H1 (cell line): ENCODE results near the gene NFKBIE. TPM values are rescaled to one million over a fixed set of nuclear protein-coding genes. Genes with fewer than 3 reads are reported as not detected.
A peak's percentile ranks its signal among the peaks of the same experiment; 100 is the strongest.

ENCODE experiments used
- CTCF ChIA-PET: fragments of 300-600 bp; sonication (Branson Sonifier 250); formaldehyde crosslinking; loops from one replicate; lab custom pipeline; 2021; ENCODE audit not compliant: partially characterized antibody; lab: Charles Lee
- POLR2A ChIA-PET: fragments of 300-600 bp; sonication (Branson Sonifier 250); formaldehyde crosslinking; loops from one replicate; lab custom pipeline; 2021; ENCODE audit warnings: inconsistent platforms; ENCODE audit not compliant: partially characterized antibody; lab: Charles Lee
- DNase-seq, 2 experiments: peaks; one replicate each; pipeline versions ENCODE4 v3.0.0 to v3.0.0-alpha.2; 2010 to 2022; ENCODE audit warnings: low spot score in 2 of 2, low read depth in 1 of 2, mixed read lengths in 1 of 2
- FAIRE-seq: peaks from 2 replicates; lab custom pipeline; 2011; peaks lifted over from hg19 to GRCh38; lab: Jason Lieb, UNC
- H2AFZ ChIP-seq: 2 replicates; pipeline ENCODE4 v1.8.1; 2012; ENCODE audit warnings: low read length, inconsistent platforms
- H2AK5ac ChIP-seq: 2 replicates; pipeline ENCODE4 v1.6.1; 2013; ENCODE audit warnings: low read depth, low read length
- H2BK120ac ChIP-seq: replicated peaks from 2 replicates; pipeline ENCODE3; 2013; ENCODE audit warnings: low read depth, low read length, inconsistent platforms
- H2BK12ac ChIP-seq: 2 replicates; pipeline ENCODE4 v1.6.1; 2013; ENCODE audit warnings: low read depth, low read length
- H2BK15ac ChIP-seq: 2 replicates; pipeline ENCODE4 v1.6.1; 2013; ENCODE audit warnings: low read length
- H2BK20ac ChIP-seq: 2 replicates; pipeline ENCODE4 v1.6.1; 2013; ENCODE audit warnings: low read length
- H2BK5ac ChIP-seq: 2 replicates; pipeline ENCODE4 v1.6.1; 2013; ENCODE audit warnings: low read depth, low read length
- H3K14ac ChIP-seq: 2 replicates; pipeline ENCODE4 v1.6.1; 2013; ENCODE audit warnings: inconsistent platforms; ENCODE audit not compliant: insufficient read length
- H3K18ac ChIP-seq: 2 replicates; pipeline ENCODE4 v1.6.1; 2013; ENCODE audit warnings: low read length; ENCODE audit errors: extremely low read depth
- H3K23ac ChIP-seq: 2 replicates; pipeline ENCODE4 v1.6.1; 2013; ENCODE audit warnings: inconsistent platforms; ENCODE audit not compliant: insufficient read length
- H3K23me2 ChIP-seq: 2 replicates; pipeline ENCODE4 v1.6.1; 2013; ENCODE audit warnings: low read depth, low read length
- H3K27ac ChIP-seq: 2 replicates; pipeline ENCODE4 v1.6.1; 2011; ENCODE audit warnings: low read depth, low read length, inconsistent platforms
- H3K27me3 ChIP-seq, 4 experiments: replicated peaks in 1 of 4; 1 replicate in 1 of 4; 2 replicates in 3 of 4; pipeline versions ENCODE4 v1.6.1 to v1.8.1; 2011 to 2013; ENCODE audit warnings: low read length in 3 of 4, mild to moderate bottlenecking in 3 of 4, inconsistent platforms in 2 of 4, mixed read lengths in 2 of 4, moderate library complexity in 1 of 4; ENCODE audit not compliant: control insufficient read depth in 3 of 4, insufficient read depth in 3 of 4; ENCODE audit errors: extremely low read depth in 1 of 4
- H3K36me3 ChIP-seq, 4 experiments: 2 replicates each; pipeline versions ENCODE4 v1.6.1 to v1.8.1; 2011 to 2013; ENCODE audit warnings: mild to moderate bottlenecking in 4 of 4, low read length in 3 of 4, moderate library complexity in 2 of 4, control low read depth in 1 of 4, inconsistent platforms in 1 of 4; ENCODE audit not compliant: insufficient read depth in 4 of 4, control insufficient read depth in 2 of 4
- H3K4ac ChIP-seq: replicated peaks from 2 replicates; pipeline ENCODE3; 2013; ENCODE audit warnings: low read length, low read depth, mixed read lengths, inconsistent platforms; ENCODE audit not compliant: insufficient read length
- H3K4me1 ChIP-seq, 4 experiments: replicated peaks in 1 of 4; 1 replicate in 1 of 4; 2 replicates in 3 of 4; pipeline versions ENCODE4 v1.6.1 to v1.8.1; 2011 to 2013; ENCODE audit warnings: low read length in 3 of 4, inconsistent platforms in 2 of 4, mixed read lengths in 1 of 4; ENCODE audit not compliant: insufficient read depth in 4 of 4, control insufficient read depth in 3 of 4
- H3K4me2 ChIP-seq, 2 experiments: 2 replicates each; pipeline versions ENCODE4 v1.6.1 to v1.8.1; 2011 to 2013; ENCODE audit warnings: low read depth in 2 of 2, low read length in 2 of 2, control low read depth in 1 of 2, inconsistent platforms in 1 of 2, mild to moderate bottlenecking in 1 of 2; ENCODE audit not compliant: insufficient read depth in 1 of 2
- H3K4me3 ChIP-seq, 4 experiments: fragments of 200-600, 300-600 bp in 1 of 4; sonication (generic), shearing (Covaris generic), sonication (Bioruptor Twin) in 1 of 4; 2 replicates each; pipeline versions ENCODE4 v1.5.1 to v1.8.1; 2011 to 2016; ENCODE audit warnings: low read length in 4 of 4, low read depth in 3 of 4, control low read depth in 2 of 4, inconsistent platforms in 2 of 4, mild to moderate bottlenecking in 2 of 4, mixed read lengths in 1 of 4, moderate library complexity in 1 of 4; ENCODE audit not compliant: insufficient read depth in 2 of 4; ENCODE audit errors: extremely low read depth in 1 of 4
- H3K56ac ChIP-seq: replicated peaks from 2 replicates; pipeline ENCODE3; 2013; ENCODE audit warnings: low read depth, mild to moderate bottlenecking, mixed read lengths, low read length, inconsistent platforms; ENCODE audit not compliant: insufficient read length
- H3K79me1 ChIP-seq: 2 replicates; pipeline ENCODE4 v1.6.1; 2013; ENCODE audit warnings: low read depth, low read length, control low read depth
- H3K79me2 ChIP-seq, 2 experiments: 2 replicates each; pipeline versions ENCODE4 v1.6.1 to v1.8.1; 2012 to 2013; ENCODE audit warnings: low read length in 2 of 2, mild to moderate bottlenecking in 2 of 2, inconsistent platforms in 1 of 2; ENCODE audit not compliant: insufficient read depth in 2 of 2, control insufficient read depth in 1 of 2
- H3K9ac ChIP-seq, 4 experiments: replicated peaks in 1 of 4; 1 replicate in 1 of 4; 2 replicates in 3 of 4; pipeline versions ENCODE4 v1.6.1 to v1.8.1; 2011 to 2013; ENCODE audit warnings: low read depth in 3 of 4, low read length in 3 of 4, control low read depth in 2 of 4, mild to moderate bottlenecking in 2 of 4, moderate library complexity in 2 of 4, inconsistent platforms in 1 of 4; ENCODE audit errors: extremely low read depth in 1 of 4
- H3K9me3 ChIP-seq, 2 experiments: 2 replicates each; pipeline versions ENCODE4 v1.6.1 to v1.8.1; 2012 to 2013; ENCODE audit warnings: mild to moderate bottlenecking in 2 of 2, moderate library complexity in 2 of 2, control low read depth in 1 of 2, inconsistent platforms in 1 of 2, low read depth in 1 of 2, low read length in 1 of 2, mixed read lengths in 1 of 2; ENCODE audit not compliant: insufficient read depth in 2 of 2
- H4K20me1 ChIP-seq, 2 experiments: replicated peaks in 1 of 2; 2 replicates each; pipeline versions ENCODE3 to v1.8.1; 2011 to 2013; ENCODE audit warnings: inconsistent platforms in 2 of 2, low read length in 2 of 2, mild to moderate bottlenecking in 1 of 2; ENCODE audit not compliant: insufficient read depth in 2 of 2, control insufficient read depth in 1 of 2
- H4K5ac ChIP-seq: 2 replicates; pipeline ENCODE4 v1.6.1; 2013; ENCODE audit warnings: low read length, low read depth, mixed read lengths, inconsistent platforms; ENCODE audit not compliant: insufficient read length
- H4K8ac ChIP-seq: 2 replicates; pipeline ENCODE4 v1.8.0; 2013; ENCODE audit warnings: mild to moderate bottlenecking, moderate library complexity, low read length, inconsistent platforms; ENCODE audit not compliant: insufficient read depth; ENCODE audit errors: extremely low read depth
- H4K91ac ChIP-seq: replicated peaks from 2 replicates; pipeline ENCODE3; 2013; ENCODE audit warnings: low read length, mixed read lengths, inconsistent platforms; ENCODE audit not compliant: insufficient read length
- ASH2L ChIP-seq: fragments of 200-600, 300-600 bp; sonication (generic); IDR thresholded peaks from one replicate; pipeline ENCODE4 v1.7.1; 2017; ENCODE audit warnings: low read length
- JUN ChIP-seq: IDR thresholded peaks from 2 replicates; pipeline ENCODE4 v1.6.1; 2011; ENCODE audit warnings: low read depth, mild to moderate bottlenecking, improper control_type of control experiment, low read length
- KDM1A ChIP-seq: fragments of 200-600, 300-600 bp; sonication (generic); IDR thresholded peaks from 2 replicates; pipeline ENCODE4 v1.7.1; 2016; ENCODE audit warnings: mild to moderate bottlenecking, low read length, borderline replicate concordance
- KDM5A ChIP-seq: fragments of 200-600 bp; IDR thresholded peaks from 2 replicates; pipeline ENCODE4 v1.7.1; 2012; ENCODE audit warnings: mild to moderate bottlenecking, low read length, inconsistent platforms, mixed read lengths
- MAFK ChIP-seq: IDR thresholded peaks from 2 replicates; pipeline ENCODE4 v1.6.1; 2012; ENCODE audit warnings: low read depth, mild to moderate bottlenecking, improper control_type of control experiment, low read length
- POLR2A ChIP-seq, 2 experiments: IDR thresholded peaks; 1 replicate in 1 of 2; 2 replicates in 1 of 2; pipeline ENCODE4 v1.6.1; 2011; ENCODE audit warnings: low read depth in 2 of 2, low read length in 2 of 2, mild to moderate bottlenecking in 2 of 2; ENCODE audit errors: control extremely low read depth in 1 of 2
- POLR2AphosphoS5 ChIP-seq: IDR thresholded peaks from 2 replicates; pipeline ENCODE4 v1.6.1; 2011; ENCODE audit warnings: low read depth, low read length
- SP1 ChIP-seq: IDR thresholded peaks from 2 replicates; pipeline ENCODE4 v1.6.1; 2011; ENCODE audit warnings: low read depth, low read length
- WGBS, 2 experiments: shearing (Covaris generic) in 1 of 2; methylation state at CpG; one replicate each; pipeline versions ENCODE4 v1.1.6 to v1.1.7; 2013 to 2015; ENCODE audit warnings: low lambda C conversion rate in 2 of 2, mixed read lengths in 2 of 2, inconsistent platforms in 1 of 2, low coverage in 1 of 2, missing lambda C conversion rate in 1 of 2; ENCODE audit not compliant: insufficient replicate concordance in 2 of 2, insufficient coverage in 1 of 2, insufficient read length in 1 of 2; ENCODE audit errors: extremely low coverage in 1 of 2, missing lambda C conversion rate in 1 of 2; 5-methylcytosine and 5-hydroxymethylcytosine counted together
- polyA plus RNA-seq, 7 experiments: library from polyadenylated mRNA; depleted of rRNA in 3 of 7; stranded (reverse) in 5 of 7; unstranded in 2 of 7; fragments of >200 nt in 5 of 7; fragments of 200-250 nt in 2 of 7; gene quantifications; 1 replicate in 5 of 7; 2 replicates in 1 of 7; 4 replicates in 1 of 7; pipeline versions ENCODE4 v1.2.1 to v1.2.3, GENCODE V29; 2011 to 2013; ENCODE audit warnings: missing spikeins in 2 of 7, mixed read lengths in 2 of 7
- total RNA-seq: library from RNA; stranded (reverse); fragmentation: NEBNext Ultra II Directional; extraction: Animal tissue kit (Norgen Biotek cat#: 25700); gene quantifications from 2 replicates; pipeline ENCODE4 v1.2.1, GENCODE V29; 2021

Gene NFKBIE
- total and polyA plus RNA-seq, 2 of the 8 experiments (the other 6 are each of a cell fraction or from before 2014, with no cell fraction given): 13.5 to 19.2 TPM

GRCh38 chr6:44249082-44249748 lies 16.1 kb downstream of the NFKBIE start:
- Histone ChIP-seq H3K56ac (no peak overlapping the region), H4K8ac (no peak overlapping the region), H3K4me1 (peaks cover 7 to 18% (median 14%) of the 10 kb centered on the region in 4 experiments), H2BK120ac (no peak overlapping the region), H3K27me3 (no peaks in the 10 kb centered on the region), H3K79me2 (peaks cover 27 to 52% of the 10 kb centered on the region in 2 experiments), H3K4me2 (peak overlapping the region; percentile 65 to 96), H3K27ac (no peak overlapping the region), H3K9ac (peak overlapping the region in 1 of 4 experiments; percentile 96; a peak in 4 of 7 replicates), H2AK5ac (no peak overlapping the region), H2BK20ac (no peak overlapping the region), H3K14ac (no peak overlapping the region), H2BK15ac (no peak overlapping the region), H3K36me3 (peaks cover 51 to 64% (median 59%) of the 10 kb centered on the region in 4 experiments), H3K79me1 (no peaks in the 10 kb centered on the region; the same call in 1 of the 2 replicates), H3K23me2 (peaks cover 12% of the 10 kb centered on the region), H4K5ac (no peak overlapping the region), H2BK5ac (0 out of 2 replicates have a peak overlapping the region, but pooled peaks have one; percentile 44), H4K20me1 (peaks cover 37 to 40% of the 10 kb centered on the region in 2 experiments), H3K4ac (no peak overlapping the region), H3K4me3 (peak overlapping the region; percentile 55 to 100 (median 98); a peak in 6 of 8 replicates), H3K23ac (no peak overlapping the region), H3K18ac (no peak overlapping the region), H3K9me3 (no peaks in the 10 kb centered on the region), H2BK12ac (no peak overlapping the region), H2AFZ (no peak overlapping the region), H4K91ac (no peak overlapping the region)
- ChIA-PET CTCF (interaction anchor here (0.7 to 8.1 kb wide), 3 partner anchors 6 to 1939 kb away, joined by 3 to 102 read pairs (median 43); partner anchors contain the start of gene SLC35B2), POLR2A (interaction anchor here (0.7 to 18.9 kb wide), 24 partner anchors 9 to 307 kb away, joined by 3 to 581 read pairs (median 4); partner anchors contain the start of genes CAPN11, MYMX, SLC29A1 and SLC35B2)
- DNase-seq: no peak
- 92% methylated on average over 9 of the region's 9 CpGs; no CpG with 5 or more reads in 1 of the 2 experiments for WGBS, 2 experiments
- TF ChIP-seq SP1: 0 out of 2 replicates have a peak, but pooled peaks have one; percentile 1
- no peak for TF ChIP-seq KDM5A
- TF ChIP-seq ASH2L: no peak
- no peak for TF ChIP-seq JUN
- TF ChIP-seq POLR2A (IDR thresholded peaks at IDR 0.05; ENCODE audit: control extremely low read depth in 1 of 2, low read depth in 2 of 2, low read length in 2 of 2): peak in 1 of 2 experiments; percentile 46; a peak in 1 of 3 replicates
- TF ChIP-seq POLR2AphosphoS5: peak; percentile 67
- TF ChIP-seq KDM1A: no peak
- no peak for TF ChIP-seq MAFK
- no peak for FAIRE-seq
